ENCODE data around the gene LTBP2. TPM values are rescaled to one million over a fixed set of nuclear protein-coding genes. Genes with fewer than 3 reads are reported as not detected.

Gene LTBP2
- polyA plus RNA-seq, 1 donor, result 5.4 TPM

DNA sequence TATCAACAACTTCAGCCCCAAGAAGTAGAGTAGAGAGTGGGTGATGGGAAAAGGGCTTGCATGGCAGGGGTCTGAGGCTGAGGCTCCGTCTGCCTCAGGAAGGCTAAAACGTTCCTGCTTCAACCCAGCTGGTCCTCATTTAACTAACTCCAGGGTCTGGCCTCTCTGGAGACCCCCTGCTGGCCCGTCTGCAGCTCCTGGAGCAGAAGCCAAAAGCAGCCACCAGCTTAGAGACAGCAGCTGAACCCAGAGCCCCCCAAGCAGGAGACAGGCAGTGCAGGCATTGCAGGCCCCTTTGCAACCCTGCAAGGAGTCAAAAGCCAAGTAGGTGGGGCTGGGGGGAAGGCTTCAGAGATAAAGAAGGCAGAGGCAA lies 25.1 kb upstream of the LTBP2 start:
- no peak for DNase-seq

DNA sequence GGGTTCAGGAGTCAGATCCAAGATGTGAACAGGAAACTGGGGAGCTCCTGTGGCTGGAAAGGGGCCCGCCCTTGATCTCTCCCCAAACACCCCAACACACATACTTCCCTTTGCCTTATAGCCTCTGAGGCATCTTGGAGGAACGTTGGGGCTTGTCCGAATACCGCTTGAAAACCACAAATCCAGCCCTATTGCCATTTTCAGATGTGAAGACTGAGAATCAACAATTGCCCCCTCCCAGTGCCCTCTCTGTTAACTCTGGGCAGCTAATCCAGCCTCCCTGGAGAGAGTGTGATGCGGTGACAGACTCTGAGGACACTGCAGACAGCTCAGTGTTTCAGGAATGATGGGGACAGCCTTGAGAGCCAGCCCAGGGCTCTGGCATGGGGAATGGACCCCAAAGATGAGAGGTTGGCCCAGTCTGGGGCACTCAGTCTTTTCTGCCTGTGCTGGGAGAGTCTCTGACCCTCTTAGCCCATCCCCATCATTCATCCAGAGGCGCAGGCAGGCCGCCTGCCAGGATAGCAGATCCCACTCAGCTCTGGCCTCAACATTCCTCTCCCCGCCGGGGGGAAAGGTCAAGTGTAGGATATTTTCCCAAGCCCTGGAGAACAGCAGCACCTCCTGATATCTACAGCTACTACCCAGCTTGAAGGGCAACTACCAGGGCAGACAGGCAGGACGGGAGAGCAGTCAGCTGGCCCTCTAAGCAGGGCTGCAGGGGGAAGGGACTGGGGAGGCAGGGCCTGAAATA lies 24.6 kb upstream of the LTBP2 start:
- DNase-seq, result no peak

DNA sequence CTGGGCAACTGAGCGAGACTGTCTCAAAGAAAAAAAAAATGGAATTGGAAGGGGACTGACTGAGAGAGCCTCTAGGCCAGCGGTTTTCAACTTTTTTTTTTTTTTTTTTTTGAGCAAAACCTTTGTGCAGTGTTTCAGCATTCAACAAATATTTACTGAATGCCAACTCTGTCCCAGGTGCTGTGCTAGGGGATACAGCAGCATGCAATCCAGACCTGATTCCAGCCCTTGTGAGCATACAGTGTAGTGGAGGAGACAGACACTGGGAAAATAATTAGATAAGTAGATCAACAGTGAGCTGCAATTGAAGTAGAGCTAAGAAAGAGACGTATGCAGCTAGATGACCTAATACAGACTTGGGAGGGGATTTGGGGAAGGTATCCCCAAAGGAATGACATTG lies 23.8 kb upstream of the LTBP2 start:
- no peak for DNase-seq

DNA sequence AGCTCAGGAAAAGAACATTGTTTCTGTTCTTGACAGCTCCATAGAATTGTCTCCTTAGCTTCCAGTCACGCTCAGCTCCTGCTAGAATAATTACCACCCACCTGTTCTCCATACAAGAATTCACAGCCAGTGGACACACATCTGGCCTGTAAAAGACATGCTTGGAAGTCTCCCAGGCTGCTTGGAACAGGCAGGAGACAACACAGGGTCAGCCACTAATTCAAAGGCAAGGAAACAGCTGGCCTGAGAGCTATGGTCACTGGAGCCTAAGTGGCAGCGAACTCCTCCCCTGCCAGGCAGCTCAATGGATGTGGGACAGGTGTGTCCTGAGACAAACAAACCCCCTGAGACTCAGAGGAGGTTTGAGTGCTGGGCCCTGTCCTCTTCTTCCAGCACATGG lies 22.9 kb upstream of the LTBP2 start:
- DNase-seq, result peak; percentile 83

DNA sequence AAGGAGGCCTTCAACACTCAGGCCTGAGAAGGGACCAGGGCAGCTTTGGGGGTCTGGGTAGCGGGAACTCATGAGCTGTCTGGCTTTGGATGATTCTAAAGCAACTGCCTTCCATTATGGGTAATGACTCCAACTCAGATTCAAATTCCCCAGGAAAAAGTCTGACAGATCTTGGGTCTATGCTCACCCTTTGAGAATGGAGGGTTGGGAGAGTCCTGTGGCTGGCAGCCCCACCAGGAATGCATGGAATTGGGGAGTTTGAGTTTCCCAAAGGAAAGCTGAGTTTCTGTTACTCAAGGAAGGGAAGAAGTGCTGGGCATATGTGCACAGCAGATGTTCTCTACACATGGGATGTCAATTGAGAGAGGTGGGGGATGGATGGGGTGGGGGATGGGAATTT lies 22.4 kb upstream of the LTBP2 start:
- no peak for DNase-seq

DNA sequence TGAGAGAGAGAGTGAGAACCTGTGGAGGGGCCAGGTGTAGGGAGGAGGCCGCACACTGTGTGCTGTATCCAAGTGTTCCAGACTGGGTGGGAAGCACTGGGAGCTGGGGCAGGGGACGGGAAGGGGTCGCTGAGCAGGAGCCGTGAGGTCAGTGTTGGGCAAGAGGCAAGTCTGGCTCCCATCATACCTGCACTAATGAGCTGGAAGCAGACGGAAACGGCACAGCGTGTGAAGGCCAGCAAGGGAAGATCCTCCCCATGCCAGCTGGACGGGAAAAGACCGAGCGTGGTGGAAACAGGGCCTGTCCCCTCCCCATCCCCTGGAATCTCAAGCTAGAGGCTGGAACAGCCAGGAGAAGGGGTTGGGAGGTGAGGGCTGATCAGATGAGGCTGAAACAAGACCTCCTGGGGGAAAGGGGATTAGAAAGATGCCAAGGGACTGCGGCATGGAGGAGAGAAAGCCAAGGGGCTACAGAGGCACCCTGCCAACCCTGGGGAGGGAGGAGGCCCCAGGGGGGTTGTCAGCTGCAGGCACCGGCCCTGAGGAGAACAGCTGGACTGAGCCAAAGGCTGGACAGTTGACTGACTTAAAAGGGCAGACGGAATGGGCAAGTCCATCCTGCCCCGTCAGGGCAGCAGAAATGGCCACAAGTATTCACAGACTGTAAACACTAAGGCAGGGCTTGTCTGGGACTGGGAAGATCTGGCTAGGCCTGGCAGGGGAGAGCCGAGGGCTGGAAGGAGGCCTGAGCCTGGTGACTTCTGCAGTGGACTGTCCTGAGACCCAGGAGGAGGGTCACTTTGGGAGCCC lies 19.0 kb upstream of the LTBP2 start:
- DNase-seq, result no peak

DNA sequence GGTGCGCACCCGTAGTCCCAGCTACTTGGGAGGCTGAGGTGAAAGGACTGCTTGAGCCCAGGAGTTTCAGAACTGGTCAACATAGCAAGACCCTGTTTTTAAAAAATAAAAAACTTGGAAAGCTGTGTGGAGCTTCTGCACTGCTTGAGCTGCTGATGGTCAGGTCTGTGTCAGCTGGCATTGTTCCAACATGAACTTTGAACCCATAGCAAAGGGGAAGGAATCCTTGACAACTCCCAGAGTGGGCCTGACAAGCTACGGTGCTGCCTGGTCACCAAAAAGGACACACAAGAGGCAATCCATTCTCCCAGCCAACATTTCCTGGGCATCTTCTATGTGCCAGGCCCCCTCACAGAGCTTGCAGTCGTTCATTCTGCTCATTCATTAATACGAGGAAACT lies 16.4 kb upstream of the LTBP2 start:
- no peak for DNase-seq

DNA sequence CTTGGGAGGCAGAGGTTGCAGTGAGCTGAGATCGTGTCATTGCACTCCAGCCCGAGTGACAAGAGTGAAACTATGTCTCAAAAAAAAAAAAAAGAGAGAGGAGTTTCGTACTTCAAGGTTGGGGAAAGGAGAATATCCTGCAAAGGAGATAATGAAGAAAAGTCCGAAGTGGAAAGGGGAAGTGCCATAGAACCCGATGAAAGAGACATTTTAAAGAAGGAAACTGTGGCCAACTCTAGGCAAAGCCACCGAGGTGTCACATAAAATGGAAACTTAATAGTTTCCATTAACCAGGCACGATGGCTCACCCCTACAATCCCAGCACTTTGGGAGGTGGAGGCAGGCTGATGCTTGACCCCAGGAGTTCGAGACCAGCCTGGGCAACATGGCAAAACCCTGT lies 15.0 kb upstream of the LTBP2 start:
- no peak for DNase-seq

DNA sequence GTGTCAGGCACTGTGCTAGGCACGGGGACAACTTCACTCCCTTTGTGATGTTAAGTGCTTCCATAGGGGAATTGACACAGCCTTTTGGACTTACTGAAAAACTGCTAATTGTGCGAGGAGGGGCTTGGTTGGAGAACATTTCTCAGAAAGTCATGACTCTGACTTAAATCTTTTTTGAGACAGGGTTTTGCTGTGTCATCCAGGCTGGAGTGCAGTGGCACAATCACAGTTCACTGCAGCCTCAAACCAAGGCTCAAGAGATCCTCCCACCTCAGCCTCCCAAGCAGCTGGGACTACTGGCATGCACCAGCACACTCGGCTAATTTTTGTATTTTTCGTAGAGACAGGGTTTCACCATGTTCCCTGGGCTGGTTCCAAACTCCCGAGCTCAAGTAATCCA lies 10.2 kb upstream of the LTBP2 start:
- DNase-seq, result no peak

DNA sequence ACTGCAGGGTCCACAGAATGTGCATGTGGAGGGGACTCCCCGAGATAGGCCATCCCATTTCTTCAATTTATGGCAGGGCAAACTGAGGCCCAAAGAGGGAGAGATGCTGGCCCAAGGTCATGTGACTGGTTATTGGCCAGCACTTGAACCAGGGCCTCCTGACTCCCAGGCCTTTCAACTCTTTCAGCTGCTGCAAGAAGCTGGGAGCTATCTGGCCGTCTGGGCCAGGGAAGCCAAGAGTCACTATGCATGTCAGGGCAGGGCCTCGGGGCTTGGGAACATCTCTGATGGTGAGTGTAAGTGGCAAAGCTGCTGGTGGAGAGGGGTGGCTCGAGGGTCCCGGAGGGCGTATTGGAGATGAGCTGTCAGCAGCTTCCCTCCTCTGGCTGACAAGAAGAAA lies 9.5 kb upstream of the LTBP2 start:
- no peak for DNase-seq

DNA sequence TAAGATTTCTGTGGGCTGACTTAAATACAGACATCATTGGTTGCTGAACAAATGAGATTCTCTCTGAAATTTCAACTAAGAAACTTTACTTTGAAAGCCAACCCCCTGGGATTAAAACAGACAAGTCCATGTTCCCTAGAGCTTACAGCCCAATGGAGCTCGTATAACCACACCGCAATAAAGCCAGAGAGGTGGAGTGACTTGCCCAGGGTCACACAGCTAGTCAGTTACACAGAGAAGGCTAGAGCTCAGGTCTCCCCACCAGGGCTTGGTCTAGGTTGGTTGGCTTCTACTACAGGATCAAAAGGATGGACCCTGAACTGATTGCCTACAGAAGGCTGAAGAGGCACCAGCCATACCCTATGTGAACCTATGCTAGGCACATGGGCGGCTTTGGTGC lies 8.9 kb upstream of the LTBP2 start:
- DNase-seq, result no peak

DNA sequence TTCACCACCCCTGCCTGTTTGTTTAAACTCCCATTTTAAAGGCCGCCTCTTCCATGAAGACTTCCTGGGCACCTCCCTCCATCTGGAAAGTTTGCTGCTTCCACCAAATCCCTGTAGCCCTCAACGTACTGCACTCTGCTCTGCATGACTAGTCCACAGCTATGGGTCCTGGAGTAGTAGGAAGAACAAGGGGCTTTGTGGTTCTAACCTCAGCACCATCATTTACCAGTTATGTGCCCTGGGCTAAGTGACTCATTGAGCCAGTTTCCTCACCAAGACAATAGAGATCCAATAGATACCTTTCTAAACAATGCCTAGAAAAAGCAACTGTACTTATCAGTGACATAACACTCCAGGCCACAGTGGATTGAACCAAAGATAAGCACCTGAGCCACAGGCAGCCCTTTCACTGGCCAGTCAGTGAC lies 8.5 kb upstream of the LTBP2 start:
- DNase-seq, result no peak

DNA sequence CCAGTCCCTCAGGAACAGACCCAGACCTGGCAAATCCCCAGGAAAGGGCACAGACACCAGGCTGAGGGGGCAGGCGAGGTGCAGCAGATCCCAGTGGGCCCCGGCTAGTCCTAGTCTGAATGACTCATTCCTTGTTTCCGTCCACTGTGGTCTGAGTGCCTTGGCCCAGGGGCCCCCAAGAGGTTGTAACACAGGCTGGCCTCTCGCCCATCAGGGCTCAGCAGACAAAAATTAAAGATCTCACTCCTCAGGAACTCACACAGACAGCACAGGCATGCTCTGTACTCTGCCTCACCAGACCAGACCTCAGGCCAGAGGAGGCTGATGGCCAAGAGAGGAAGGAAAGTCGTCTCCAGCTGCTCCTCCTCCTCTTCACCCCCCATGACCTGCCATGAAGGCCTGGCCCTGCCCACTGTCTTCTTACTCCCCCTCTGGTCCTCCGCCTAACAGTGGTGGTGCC lies 7.7 kb upstream of the LTBP2 start:
- DNase-seq, result no peak

DNA sequence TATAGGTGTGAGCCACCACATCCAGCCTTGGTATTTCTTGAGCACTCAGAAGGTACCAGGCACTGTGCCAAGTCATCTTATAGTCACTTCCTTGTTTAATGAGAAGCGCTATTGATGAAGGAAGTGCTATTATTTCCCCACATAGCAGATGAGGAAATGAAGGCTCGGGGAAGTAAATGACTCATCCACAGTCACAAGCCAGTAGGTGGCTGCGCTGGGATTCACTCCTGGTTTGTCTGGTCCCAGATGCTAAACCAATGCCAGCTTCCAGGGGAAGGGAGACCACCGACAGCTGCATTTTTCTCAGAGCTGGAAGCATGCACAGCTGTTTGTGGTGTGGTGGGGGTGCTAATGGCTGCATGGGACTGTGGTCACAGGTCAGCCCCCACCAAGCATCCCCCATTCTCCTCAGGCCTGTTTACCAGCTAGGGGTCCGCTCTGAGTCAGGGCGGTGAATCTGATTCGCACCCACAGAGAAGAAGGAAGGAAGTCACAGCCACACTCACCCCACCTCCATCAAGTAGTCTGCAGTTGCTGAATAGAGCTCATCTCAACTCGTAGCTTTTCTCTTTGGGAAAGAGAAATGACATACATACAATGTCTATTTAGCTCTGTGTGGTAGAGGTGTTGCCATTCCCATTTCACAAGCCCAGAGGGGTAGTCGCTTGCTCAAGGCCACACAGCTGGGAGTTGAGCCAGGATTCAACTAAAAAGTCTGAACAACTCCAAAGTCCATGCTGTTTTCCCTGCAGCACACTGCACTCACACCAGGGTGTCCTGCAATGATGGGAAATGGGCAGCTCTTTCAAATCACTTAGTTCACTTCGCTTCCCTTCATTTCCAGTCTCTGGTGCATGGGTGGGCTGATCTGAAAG lies 6.3 kb upstream of the LTBP2 start:
- no peak for DNase-seq

DNA sequence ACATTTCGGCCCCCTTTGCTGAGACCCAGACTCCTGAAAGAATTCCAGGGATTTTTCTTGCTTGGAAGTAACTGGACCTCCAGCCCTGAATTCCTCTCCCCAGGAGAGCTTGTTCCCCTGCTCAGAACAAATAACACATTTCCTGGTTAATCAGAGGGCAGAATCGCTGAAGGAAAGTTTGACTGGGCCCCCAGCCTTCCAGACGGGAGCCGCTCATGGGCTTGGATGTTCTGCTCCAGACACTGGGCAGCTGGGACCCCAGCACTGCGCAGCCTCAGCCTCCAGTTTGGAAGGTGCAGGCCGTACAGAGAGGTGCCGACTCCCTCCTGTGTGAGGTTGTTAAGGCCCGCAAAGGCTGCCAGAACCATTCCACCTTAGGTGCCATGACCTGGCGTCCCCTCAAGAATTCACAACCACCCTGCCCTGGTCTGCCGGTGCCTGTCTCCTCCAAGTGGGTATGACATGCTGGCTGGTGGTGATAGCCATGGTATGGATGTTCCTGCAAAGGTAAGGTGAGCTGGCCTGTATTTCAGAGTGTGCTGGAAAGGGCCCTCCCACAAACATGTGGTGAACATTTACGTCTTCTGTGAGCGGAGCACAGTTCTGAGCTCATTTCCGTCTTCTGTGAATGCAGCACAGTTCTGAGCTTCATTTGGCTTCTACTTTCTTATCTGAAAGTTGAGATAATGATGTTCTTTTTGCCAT lies 5.1 kb upstream of the LTBP2 start:
- DNase-seq, result no peak

DNA sequence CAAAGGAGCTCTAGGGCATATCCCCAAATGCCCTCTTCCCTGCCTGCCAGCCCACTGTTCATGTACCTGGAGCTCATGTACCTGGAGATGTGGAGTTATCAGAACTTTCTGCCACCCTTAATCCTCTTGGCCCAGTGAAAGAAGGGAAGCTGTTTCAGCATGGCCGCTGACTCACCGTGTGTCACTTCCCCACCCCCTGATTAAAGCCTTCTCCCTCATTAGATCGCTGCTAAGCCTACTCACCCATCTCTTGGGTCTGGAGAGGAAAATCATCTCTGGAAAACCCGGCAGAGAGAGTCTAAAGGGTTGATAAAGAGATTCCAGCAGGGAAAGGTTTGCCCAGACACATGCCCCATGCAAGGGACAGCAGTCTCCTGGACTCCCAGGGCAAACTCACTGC lies 4.5 kb upstream of the LTBP2 start:
- DNase-seq, result no peak

DNA sequence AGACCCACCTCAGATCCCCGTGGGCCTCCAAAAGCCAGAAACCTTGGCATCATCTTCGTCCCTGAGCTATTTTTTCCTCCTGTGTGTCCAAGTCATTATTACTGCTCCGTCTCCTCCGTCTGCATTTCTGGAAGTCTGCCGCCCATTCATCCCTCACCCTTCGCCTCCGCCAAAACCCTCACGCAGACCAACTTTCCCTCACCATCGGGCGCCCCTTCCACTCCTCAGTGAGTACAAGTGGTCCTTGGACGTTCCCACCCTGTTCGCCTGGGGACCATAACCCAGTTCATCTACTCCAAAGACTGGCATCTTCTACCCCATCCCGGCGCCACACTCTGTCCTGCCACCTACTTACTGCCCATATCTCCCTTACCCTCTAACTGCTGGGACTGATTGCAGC lies 3.7 kb upstream of the LTBP2 start:
- DNase-seq, result no peak

DNA sequence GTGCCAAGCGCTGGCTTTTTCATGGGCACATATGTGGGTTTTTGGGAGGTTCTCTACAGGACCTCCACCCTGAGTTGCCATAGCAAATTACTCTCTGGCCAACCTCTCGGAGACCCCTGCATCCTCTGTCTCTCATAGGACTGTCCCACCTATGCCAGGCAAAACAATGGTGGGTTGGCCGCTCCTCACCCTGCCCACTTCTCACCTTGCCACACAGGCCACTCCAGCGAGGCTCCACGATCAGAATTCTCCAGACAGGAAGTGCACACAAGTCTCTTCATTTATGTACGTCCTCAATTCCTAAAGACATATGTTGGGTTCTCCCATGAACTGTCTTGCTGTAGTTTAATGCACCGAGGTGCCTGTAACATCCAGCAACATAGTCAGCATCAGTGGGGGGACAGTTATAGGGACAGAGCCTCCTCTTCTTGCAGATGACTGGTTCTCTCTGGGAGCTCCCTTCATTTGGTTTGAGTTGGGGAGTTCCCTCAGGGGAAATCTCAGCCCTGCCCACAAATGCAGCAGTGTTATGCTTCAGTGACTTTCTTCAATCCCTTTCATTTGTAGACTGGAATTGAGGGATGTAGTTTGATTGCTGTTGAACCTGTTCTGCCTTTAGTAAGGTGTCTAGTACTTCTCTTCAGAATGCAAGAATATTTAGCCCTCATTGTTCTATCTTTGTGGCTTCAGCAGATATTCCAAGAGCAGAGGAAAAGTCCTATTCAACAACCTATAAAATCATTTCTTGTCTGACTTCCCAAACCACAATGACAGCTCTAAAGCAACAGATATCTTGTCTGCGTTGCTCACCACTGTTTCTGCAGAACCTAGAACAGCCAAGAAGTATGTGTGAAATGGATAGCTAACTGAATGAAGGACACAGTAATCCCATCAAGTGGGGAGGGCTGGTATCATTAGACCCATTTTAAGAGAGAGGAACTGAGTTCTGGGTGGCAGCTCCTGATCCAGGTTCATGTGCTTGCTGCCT lies 2.8 kb upstream of the LTBP2 start:
- DNase-seq, result no peak

DNA sequence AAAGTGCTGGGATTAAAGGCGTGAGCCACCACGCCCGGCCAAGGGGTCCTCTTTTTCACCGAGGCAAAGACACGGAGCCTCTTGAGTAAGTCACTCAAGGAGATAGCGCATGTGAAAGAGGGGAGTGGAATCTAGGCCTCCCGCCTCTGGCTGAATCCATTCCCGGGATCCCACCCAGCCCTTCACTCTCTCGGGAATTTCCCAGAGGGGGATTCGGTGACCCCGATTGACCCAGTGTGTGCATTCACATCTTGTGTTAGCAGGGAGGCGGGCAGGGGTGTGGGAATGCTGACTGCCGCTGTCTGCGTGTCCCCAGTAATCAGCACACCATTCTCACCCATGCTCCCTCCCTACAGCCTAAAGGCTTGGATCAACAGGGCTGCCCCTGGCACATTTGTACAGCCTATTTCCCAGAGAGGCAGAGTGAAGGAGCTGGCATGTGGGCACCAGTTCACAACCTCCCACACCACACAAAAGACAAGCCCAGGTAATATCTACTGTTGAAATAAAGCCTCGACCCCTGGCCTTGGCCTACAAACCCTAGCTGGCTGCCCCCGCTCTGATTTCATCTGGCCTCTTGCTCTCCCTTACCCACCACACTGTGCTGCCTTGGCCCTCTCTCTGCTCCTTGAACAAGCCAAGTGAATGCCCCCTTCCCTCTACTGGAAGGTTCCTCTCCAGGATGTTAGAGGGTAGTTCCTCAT lies 1.3 kb upstream of the LTBP2 start:
- no peak for DNase-seq

DNA sequence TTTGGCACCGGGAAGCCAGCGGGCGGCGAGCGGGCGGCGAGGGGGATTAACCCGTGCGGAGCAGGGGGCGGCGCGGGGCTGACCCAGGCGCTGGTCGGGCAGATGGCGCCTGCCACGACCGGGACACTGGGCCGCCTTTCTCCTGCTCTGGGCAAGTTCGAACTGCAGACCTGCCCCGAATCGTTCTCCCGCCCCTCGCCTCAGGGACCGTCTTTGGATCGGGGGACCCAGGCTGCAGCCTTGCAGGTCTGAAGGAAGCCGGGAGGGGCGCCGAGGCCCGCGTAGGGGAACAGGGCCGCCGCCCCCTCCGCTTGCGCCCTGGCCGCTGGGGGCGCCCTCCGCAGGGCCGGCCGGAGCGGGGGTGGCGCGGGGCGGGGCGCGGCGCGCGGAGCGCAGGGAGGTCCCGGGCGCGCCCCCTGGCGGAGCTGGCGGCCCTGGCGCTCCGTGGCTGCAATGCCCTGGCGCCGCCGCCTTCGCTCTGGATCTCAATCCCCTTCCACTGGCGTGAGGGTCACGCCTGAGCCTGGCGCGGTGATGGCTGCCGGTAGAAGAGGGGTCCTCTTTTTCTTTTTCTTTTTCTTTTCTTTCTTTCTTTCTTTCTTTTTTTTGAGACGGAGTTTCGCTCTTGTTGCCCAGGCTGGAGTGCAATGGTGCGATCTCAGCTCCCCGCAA lies 449 bp upstream of the LTBP2 start:
- DNase-seq, result peak; percentile 90

Data from hindlimb muscle (tissue), 1 donor.